H1 (cell line): ENCODE measurements around the gene ADA. TPM values are rescaled to one million over a fixed set of nuclear protein-coding genes. Genes with fewer than 3 reads are reported as not detected.

Source experiments
- CEBPB ChIP-seq: IDR thresholded peaks from 2 replicates; pipeline ENCODE4 v1.6.1; 2012; ENCODE audit warnings: low read depth, low read length
- EGR1 ChIP-seq: IDR thresholded peaks from 2 replicates; pipeline ENCODE4 v1.6.1; 2011; ENCODE audit warnings: low read depth, low read length, borderline replicate concordance
- POU5F1 ChIP-seq: IDR thresholded peaks from 2 replicates; pipeline ENCODE4 v1.6.1; 2011; ENCODE audit warnings: low read depth, mild to moderate bottlenecking, low read length, moderate library complexity
- SP1 ChIP-seq: IDR thresholded peaks from 2 replicates; pipeline ENCODE4 v1.6.1; 2011; ENCODE audit warnings: low read depth, low read length
- TAF1 ChIP-seq: IDR thresholded peaks from 2 replicates; pipeline ENCODE4 v1.6.1; 2011; ENCODE audit warnings: mild to moderate bottlenecking, low read depth, low read length
- TAF7 ChIP-seq: optimal IDR thresholded peaks from 2 replicates; pipeline ENCODE3; 2011; ENCODE audit warnings: low read depth, mild to moderate bottlenecking, inconsistent platforms, low read length, moderate library complexity, borderline replicate concordance
- YY1 ChIP-seq: IDR thresholded peaks from 2 replicates; pipeline ENCODE4 v1.6.1; 2011; ENCODE audit warnings: low read depth, mild to moderate bottlenecking, low read length
- polyA plus RNA-seq, 7 experiments: library from polyadenylated mRNA; depleted of rRNA in 3 of 7; stranded (reverse) in 5 of 7; unstranded in 2 of 7; fragments of >200 nt in 5 of 7; fragments of 200-250 nt in 2 of 7; gene quantifications; 1 replicate in 5 of 7; 2 replicates in 1 of 7; 4 replicates in 1 of 7; pipeline versions ENCODE4 v1.2.1 to v1.2.3, GENCODE V29; 2011 to 2013; ENCODE audit warnings: missing spikeins in 2 of 7, mixed read lengths in 2 of 7
- total RNA-seq: library from RNA; stranded (reverse); fragmentation: NEBNext Ultra II Directional; extraction: Animal tissue kit (Norgen Biotek cat#: 25700); gene quantifications from 2 replicates; pipeline ENCODE4 v1.2.1, GENCODE V29; 2021
- TF ChIP-seq, protein P1 (sequence below): fragments of 300-600 bp; sonication (generic); IDR thresholded peaks from 2 replicates; pipeline ENCODE4 v1.7.1; 2012; ENCODE audit warnings: low read length, moderate library complexity, mild to moderate bottlenecking, inconsistent platforms; ENCODE audit not compliant: insufficient replicate concordance
- TF ChIP-seq, protein P2 (sequence below): IDR thresholded peaks from 2 replicates; pipeline ENCODE4 v1.6.1; 2012; ENCODE audit warnings: inconsistent platforms
- TF ChIP-seq, protein P3 (sequence below), 3 experiments: IDR thresholded peaks; 1 replicate in 2 of 3; 2 replicates in 1 of 3; pipeline versions ENCODE4 v1.5.1 to v1.6.1; 2011; ENCODE audit warnings: low read length in 3 of 3, mild to moderate bottlenecking in 3 of 3, inconsistent platforms in 2 of 3, low read depth in 1 of 3, moderate library complexity in 1 of 3; ENCODE audit not compliant: insufficient read depth in 1 of 3; ENCODE audit errors: control extremely low read depth in 1 of 3

Gene ADA
- total and polyA plus RNA-seq, 2 of the 8 experiments (the other 6 are each of a cell fraction or from before 2014, with no cell fraction given) = 19.9 to 32.8 TPM

DNA sequence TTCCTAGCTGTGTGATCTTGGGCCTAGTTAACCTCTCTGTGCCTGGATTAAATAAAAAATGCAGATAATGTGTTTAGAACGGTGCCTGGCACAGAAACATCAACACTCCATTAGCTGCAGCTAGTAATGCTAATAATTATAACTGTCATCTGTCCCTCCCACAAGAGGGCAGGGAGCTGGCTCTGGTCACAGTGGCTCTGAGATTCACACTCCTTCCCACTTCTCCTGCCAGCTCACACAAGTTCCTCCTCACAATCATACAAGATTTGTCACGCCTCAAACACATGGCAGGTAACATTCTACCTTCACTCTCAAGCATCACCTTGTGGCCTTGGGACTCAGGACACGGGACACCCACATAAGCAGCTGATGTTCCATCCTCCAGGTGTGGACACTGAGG lies 2.4 kb downstream of the ADA start (continued):
- TF ChIP-seq, protein P1, sequence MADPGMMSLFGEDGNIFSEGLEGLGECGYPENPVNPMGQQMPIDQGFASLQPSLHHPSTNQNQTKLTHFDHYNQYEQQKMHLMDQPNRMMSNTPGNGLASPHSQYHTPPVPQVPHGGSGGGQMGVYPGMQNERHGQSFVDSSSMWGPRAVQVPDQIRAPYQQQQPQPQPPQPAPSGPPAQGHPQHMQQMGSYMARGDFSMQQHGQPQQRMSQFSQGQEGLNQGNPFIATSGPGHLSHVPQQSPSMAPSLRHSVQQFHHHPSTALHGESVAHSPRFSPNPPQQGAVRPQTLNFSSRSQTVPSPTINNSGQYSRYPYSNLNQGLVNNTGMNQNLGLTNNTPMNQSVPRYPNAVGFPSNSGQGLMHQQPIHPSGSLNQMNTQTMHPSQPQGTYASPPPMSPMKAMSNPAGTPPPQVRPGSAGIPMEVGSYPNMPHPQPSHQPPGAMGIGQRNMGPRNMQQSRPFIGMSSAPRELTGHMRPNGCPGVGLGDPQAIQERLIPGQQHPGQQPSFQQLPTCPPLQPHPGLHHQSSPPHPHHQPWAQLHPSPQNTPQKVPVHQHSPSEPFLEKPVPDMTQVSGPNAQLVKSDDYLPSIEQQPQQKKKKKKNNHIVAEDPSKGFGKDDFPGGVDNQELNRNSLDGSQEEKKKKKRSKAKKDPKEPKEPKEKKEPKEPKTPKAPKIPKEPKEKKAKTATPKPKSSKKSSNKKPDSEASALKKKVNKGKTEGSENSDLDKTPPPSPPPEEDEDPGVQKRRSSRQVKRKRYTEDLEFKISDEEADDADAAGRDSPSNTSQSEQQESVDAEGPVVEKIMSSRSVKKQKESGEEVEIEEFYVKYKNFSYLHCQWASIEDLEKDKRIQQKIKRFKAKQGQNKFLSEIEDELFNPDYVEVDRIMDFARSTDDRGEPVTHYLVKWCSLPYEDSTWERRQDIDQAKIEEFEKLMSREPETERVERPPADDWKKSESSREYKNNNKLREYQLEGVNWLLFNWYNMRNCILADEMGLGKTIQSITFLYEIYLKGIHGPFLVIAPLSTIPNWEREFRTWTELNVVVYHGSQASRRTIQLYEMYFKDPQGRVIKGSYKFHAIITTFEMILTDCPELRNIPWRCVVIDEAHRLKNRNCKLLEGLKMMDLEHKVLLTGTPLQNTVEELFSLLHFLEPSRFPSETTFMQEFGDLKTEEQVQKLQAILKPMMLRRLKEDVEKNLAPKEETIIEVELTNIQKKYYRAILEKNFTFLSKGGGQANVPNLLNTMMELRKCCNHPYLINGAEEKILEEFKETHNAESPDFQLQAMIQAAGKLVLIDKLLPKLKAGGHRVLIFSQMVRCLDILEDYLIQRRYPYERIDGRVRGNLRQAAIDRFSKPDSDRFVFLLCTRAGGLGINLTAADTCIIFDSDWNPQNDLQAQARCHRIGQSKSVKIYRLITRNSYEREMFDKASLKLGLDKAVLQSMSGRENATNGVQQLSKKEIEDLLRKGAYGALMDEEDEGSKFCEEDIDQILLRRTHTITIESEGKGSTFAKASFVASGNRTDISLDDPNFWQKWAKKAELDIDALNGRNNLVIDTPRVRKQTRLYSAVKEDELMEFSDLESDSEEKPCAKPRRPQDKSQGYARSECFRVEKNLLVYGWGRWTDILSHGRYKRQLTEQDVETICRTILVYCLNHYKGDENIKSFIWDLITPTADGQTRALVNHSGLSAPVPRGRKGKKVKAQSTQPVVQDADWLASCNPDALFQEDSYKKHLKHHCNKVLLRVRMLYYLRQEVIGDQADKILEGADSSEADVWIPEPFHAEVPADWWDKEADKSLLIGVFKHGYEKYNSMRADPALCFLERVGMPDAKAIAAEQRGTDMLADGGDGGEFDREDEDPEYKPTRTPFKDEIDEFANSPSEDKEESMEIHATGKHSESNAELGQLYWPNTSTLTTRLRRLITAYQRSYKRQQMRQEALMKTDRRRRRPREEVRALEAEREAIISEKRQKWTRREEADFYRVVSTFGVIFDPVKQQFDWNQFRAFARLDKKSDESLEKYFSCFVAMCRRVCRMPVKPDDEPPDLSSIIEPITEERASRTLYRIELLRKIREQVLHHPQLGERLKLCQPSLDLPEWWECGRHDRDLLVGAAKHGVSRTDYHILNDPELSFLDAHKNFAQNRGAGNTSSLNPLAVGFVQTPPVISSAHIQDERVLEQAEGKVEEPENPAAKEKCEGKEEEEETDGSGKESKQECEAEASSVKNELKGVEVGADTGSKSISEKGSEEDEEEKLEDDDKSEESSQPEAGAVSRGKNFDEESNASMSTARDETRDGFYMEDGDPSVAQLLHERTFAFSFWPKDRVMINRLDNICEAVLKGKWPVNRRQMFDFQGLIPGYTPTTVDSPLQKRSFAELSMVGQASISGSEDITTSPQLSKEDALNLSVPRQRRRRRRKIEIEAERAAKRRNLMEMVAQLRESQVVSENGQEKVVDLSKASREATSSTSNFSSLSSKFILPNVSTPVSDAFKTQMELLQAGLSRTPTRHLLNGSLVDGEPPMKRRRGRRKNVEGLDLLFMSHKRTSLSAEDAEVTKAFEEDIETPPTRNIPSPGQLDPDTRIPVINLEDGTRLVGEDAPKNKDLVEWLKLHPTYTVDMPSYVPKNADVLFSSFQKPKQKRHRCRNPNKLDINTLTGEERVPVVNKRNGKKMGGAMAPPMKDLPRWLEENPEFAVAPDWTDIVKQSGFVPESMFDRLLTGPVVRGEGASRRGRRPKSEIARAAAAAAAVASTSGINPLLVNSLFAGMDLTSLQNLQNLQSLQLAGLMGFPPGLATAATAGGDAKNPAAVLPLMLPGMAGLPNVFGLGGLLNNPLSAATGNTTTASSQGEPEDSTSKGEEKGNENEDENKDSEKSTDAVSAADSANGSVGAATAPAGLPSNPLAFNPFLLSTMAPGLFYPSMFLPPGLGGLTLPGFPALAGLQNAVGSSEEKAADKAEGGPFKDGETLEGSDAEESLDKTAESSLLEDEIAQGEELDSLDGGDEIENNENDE = no peak
- TF ChIP-seq TAF7 = no peak
- TF ChIP-seq SP1 = no peak
- no peak for TF ChIP-seq EGR1
- TF ChIP-seq, protein P2, sequence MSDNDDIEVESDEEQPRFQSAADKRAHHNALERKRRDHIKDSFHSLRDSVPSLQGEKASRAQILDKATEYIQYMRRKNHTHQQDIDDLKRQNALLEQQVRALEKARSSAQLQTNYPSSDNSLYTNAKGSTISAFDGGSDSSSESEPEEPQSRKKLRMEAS = no peak
- TF ChIP-seq CEBPB = no peak
- TF ChIP-seq TAF1 = no peak
- no peak for TF ChIP-seq POU5F1
- TF ChIP-seq, protein P3, sequence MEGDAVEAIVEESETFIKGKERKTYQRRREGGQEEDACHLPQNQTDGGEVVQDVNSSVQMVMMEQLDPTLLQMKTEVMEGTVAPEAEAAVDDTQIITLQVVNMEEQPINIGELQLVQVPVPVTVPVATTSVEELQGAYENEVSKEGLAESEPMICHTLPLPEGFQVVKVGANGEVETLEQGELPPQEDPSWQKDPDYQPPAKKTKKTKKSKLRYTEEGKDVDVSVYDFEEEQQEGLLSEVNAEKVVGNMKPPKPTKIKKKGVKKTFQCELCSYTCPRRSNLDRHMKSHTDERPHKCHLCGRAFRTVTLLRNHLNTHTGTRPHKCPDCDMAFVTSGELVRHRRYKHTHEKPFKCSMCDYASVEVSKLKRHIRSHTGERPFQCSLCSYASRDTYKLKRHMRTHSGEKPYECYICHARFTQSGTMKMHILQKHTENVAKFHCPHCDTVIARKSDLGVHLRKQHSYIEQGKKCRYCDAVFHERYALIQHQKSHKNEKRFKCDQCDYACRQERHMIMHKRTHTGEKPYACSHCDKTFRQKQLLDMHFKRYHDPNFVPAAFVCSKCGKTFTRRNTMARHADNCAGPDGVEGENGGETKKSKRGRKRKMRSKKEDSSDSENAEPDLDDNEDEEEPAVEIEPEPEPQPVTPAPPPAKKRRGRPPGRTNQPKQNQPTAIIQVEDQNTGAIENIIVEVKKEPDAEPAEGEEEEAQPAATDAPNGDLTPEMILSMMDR (IDR thresholded peaks at IDR 0.05; ENCODE audit: control extremely low read depth in 1 of 3, insufficient read depth in 1 of 3, low read depth in 1 of 3, low read length in 3 of 3) = no peak
- no peak for TF ChIP-seq YY1
